ENCODE measurements around the gene NLGN4Y.

Gene NLGN4Y

DNA sequence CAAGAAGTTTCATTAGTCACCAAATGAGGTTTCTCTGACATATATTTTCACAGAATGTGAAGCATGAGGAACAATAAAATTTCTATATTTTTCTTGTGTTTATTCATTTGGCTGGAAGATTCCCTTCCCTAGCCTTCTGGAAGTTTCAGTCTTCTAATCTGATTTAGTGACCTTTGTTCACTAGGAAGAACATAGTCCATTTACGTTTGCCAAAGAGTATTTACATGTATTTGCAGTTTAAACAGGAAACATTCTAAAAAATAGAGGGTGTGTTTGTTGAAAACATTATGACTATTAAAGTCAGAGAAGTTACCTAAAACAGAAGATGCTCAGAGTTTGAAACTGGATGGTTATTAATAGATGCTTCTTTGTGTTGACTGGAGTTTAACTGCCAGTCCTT lies 238.6 kb downstream of the NLGN4Y start:
- no peak for DNase-seq (ENCODE audit: low spot score)
- H3K4me1 Mint-ChIP-seq (ENCODE audit: low read depth) = no peaks in the 10 kb centered on the region
- no peak overlapping the region for H3K27ac Mint-ChIP-seq
- H3K27me3 Mint-ChIP-seq (ENCODE audit: low read depth) = no peaks in the 10 kb centered on the region
- H3K9me3 Mint-ChIP-seq = no peaks in the 10 kb centered on the region
- no peak overlapping the region for H3K4me3 Mint-ChIP-seq
- H3K36me3 Mint-ChIP-seq (ENCODE audit: low read depth) = no peaks in the 10 kb centered on the region

- Mint-ChIP-seq H3K36me3 (ENCODE audit: low read depth) (no peaks in the 10 kb centered on the region), H3K9me3 (no peaks in the 10 kb centered on the region)
Measured at GRCh38 chrY:14763600-14763999, 239.3 kb downstream of the NLGN4Y start.

DNA sequence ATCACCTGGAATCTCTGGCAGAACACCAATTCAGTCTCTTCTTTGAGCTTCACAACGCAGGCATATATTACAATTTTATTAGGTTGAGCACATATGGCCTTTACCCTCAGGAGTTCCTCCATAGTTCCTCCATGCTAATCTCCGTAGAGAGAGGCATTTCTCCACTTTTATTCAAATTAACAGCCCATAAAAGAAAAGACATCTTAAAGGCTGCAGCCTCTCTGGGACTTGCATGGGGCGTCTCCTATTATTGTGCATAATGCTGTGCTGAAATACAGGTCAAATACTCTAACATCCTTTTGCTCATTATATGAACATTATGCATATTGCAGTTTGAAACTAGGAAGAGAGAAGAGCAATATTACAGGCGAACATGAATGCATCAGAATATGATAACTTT lies 253.9 kb downstream of the NLGN4Y start:
- Mint-ChIP-seq H3K4me3 (no peak overlapping the region), H3K9me3 (peaks cover 15% of the 10 kb centered on the region), H3K4me1 (ENCODE audit: low read depth) (no peaks in the 10 kb centered on the region), H3K27ac (no peak overlapping the region), H3K36me3 (ENCODE audit: low read depth) (no peaks in the 10 kb centered on the region), H3K27me3 (ENCODE audit: low read depth) (no peaks in the 10 kb centered on the region)
- DNase-seq (ENCODE audit: low spot score) = no peak

More at GRCh38 chrY:14763600-14763999, 239.3 kb downstream of the NLGN4Y start:
- Mint-ChIP-seq H3K4me1 (ENCODE audit: low read depth) (no peaks in the 10 kb centered on the region), H3K4me3 (no peak overlapping the region), H3K27me3 (ENCODE audit: low read depth) (no peaks in the 10 kb centered on the region), H3K27ac (no peak overlapping the region)
- no peak for DNase-seq (ENCODE audit: low spot score)

DNA sequence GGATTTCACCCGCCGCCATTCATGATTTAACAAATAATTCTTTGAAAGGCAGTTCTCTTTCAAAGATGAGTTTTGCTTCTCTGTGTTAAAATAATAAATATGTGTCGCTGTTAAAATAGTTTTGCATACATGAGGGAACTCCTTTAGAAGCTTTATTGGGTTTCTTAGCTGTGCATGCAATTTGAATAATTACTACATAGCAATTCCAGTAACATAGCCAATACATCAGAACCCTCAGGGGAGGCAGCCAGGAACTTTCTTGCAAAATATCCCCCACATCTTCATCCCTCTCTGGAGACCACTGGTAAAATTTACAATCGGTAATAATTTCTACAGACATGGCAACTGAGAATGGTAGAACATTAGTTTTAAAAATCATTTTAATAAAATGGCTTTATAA lies 268.8 kb downstream of the NLGN4Y start:
- no peak for DNase-seq (ENCODE audit: low spot score)
- no peak overlapping the region for H3K4me3 Mint-ChIP-seq
- H3K27me3 Mint-ChIP-seq (ENCODE audit: low read depth) = no peaks in the 10 kb centered on the region
- peaks cover 7% of the 10 kb centered on the region for H3K9me3 Mint-ChIP-seq
- no peaks in the 10 kb centered on the region for H3K4me1 Mint-ChIP-seq (ENCODE audit: low read depth)
- H3K27ac Mint-ChIP-seq = no peak overlapping the region
- H3K36me3 Mint-ChIP-seq (ENCODE audit: low read depth) = no peaks in the 10 kb centered on the region

- Mint-ChIP-seq H3K27ac (no peak overlapping the region), H3K4me3 (no peak overlapping the region), H3K36me3 (ENCODE audit: low read depth) (no peaks in the 10 kb centered on the region), H3K4me1 (ENCODE audit: low read depth) (no peaks in the 10 kb centered on the region), H3K9me3 (peaks cover 7% of the 10 kb centered on the region), H3K27me3 (ENCODE audit: low read depth) (no peaks in the 10 kb centered on the region)
- DNase-seq (ENCODE audit: low spot score) = no peak
Measured at GRCh38 chrY:14793674-14794073, 269.3 kb downstream of the NLGN4Y start.

- no peak for DNase-seq (ENCODE audit: low spot score)
Measured at GRCh38 chrY:14798010-14798409, 273.7 kb downstream of the NLGN4Y start.

DNA sequence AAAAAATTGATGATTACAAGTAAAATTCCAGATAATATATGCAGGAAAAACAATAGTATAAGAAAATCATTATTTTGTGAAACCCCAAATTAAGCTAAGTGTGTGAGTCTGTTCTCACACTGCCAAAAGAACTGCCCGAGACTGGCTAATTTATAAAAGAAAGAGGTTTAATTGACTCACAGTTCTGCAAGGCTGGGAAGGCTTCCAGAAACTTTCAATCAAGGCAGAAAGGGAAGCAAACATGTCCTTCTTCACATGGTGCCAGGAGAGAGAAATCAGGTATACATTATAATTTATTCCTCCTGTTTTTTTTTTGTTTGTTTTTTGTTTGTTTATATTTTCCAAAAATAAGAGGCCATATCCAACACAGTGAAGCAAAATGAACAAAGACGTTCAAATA lies 276.8 kb downstream of the NLGN4Y start:
- Mint-ChIP-seq H3K9me3 (no peaks in the 10 kb centered on the region), H3K4me1 (ENCODE audit: low read depth) (no peaks in the 10 kb centered on the region), H3K36me3 (ENCODE audit: low read depth) (no peaks in the 10 kb centered on the region), H3K4me3 (no peak overlapping the region), H3K27ac (no peak overlapping the region), H3K27me3 (ENCODE audit: low read depth) (no peaks in the 10 kb centered on the region)
- no peak for DNase-seq (ENCODE audit: low spot score)

More at GRCh38 chrY:14798010-14798409, 273.7 kb downstream of the NLGN4Y start:
- Mint-ChIP-seq H3K27ac (no peak overlapping the region), H3K27me3 (ENCODE audit: low read depth) (no peaks in the 10 kb centered on the region), H3K9me3 (no peaks in the 10 kb centered on the region), H3K4me3 (no peak overlapping the region), H3K4me1 (ENCODE audit: low read depth) (no peaks in the 10 kb centered on the region), H3K36me3 (ENCODE audit: low read depth) (no peaks in the 10 kb centered on the region)

GRCh38 chrY:14802125-14802524 lies 277.8 kb downstream of the NLGN4Y start:
- DNase-seq (ENCODE audit: low spot score) = no peak
- Mint-ChIP-seq H3K27ac (no peak overlapping the region), H3K27me3 (ENCODE audit: low read depth) (no peaks in the 10 kb centered on the region), H3K4me1 (ENCODE audit: low read depth) (no peaks in the 10 kb centered on the region), H3K9me3 (no peaks in the 10 kb centered on the region), H3K36me3 (ENCODE audit: low read depth) (no peaks in the 10 kb centered on the region), H3K4me3 (no peak overlapping the region)

DNA sequence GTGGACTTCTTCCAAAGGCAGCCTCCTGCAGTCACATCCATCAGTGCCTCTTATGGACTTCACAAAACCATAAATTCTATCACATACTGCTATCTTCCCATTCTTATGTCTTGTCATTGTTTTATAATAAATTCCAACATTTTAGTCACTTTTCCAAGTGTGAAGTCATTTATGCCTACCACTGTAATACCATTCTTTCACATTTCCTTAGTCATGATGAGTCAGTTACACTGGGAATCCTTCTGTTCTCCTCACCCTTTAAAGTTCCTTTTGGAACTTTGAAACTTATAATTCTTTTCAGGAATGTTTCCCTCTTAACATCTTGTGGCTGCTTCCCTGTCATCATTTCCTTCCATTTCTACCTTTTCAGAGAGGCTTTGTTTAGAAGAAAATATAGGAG lies 279.7 kb downstream of the NLGN4Y start:
- no peaks in the 10 kb centered on the region for H3K27me3 Mint-ChIP-seq (ENCODE audit: low read depth)
- no peaks in the 10 kb centered on the region for H3K36me3 Mint-ChIP-seq (ENCODE audit: low read depth)
- H3K4me3 Mint-ChIP-seq = no peak overlapping the region
- H3K9me3 Mint-ChIP-seq = no peaks in the 10 kb centered on the region
- no peaks in the 10 kb centered on the region for H3K4me1 Mint-ChIP-seq (ENCODE audit: low read depth)
- no peak overlapping the region for H3K27ac Mint-ChIP-seq
- DNase-seq (ENCODE audit: low spot score) = no peak

- Mint-ChIP-seq H3K27ac (no peak overlapping the region), H3K36me3 (ENCODE audit: low read depth) (no peaks in the 10 kb centered on the region), H3K4me1 (ENCODE audit: low read depth) (no peaks in the 10 kb centered on the region), H3K27me3 (ENCODE audit: low read depth) (no peaks in the 10 kb centered on the region), H3K9me3 (no peaks in the 10 kb centered on the region), H3K4me3 (no peak overlapping the region)
- no peak for DNase-seq (ENCODE audit: low spot score)
Measured at GRCh38 chrY:14818452-14818851, 294.1 kb downstream of the NLGN4Y start.

DNA sequence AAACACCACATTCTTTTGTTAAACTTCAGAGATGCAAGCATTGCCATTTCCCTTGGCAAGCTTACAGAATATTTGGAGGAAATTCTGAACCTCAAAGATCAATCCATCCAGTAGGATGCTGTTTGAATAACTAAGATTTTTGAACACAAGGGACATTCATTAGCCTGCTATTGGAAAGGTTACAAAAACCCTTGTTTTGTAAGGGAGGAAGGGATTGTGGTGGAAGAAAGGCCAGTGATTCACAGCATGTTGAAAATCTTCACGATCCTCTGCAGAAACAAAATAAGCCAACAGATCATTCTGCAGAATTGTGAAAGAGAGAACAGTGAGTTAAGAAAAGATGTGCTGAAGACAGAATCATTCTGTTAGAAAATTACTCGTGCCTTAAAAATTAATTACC lies 297.9 kb downstream of the NLGN4Y start:
- no peak overlapping the region for H3K27ac Mint-ChIP-seq
- H3K9me3 Mint-ChIP-seq = no peaks in the 10 kb centered on the region
- no peaks in the 10 kb centered on the region for H3K27me3 Mint-ChIP-seq (ENCODE audit: low read depth)
- H3K4me3 Mint-ChIP-seq = no peak overlapping the region
- H3K4me1 Mint-ChIP-seq (ENCODE audit: low read depth) = no peaks in the 10 kb centered on the region
- no peak for DNase-seq (ENCODE audit: low spot score)
- no peaks in the 10 kb centered on the region for H3K36me3 Mint-ChIP-seq (ENCODE audit: low read depth)

DNA sequence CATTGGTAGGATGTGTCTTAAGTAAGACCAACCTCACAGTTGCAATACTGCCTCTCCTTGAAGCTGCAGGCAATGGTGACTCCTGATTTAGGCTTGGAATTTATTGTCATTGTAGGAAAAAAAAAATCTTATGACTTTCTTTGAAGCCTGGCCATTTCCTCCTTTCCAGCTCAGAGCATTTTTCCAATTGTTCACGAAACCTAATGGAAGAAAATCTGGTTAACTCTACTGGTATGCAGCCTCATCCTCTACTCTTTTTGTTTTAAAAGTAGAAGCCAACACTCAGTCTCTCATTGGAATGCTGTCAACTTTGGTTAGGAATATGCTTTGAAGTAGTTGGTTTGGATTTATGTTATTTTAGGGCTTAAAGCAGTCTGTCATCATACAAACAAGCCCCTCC lies 298.6 kb downstream of the NLGN4Y start:
- no peak for DNase-seq (ENCODE audit: low spot score)
- H3K27me3 Mint-ChIP-seq (ENCODE audit: low read depth) = no peaks in the 10 kb centered on the region
- H3K4me1 Mint-ChIP-seq (ENCODE audit: low read depth) = no peaks in the 10 kb centered on the region
- no peak overlapping the region for H3K27ac Mint-ChIP-seq
- no peaks in the 10 kb centered on the region for H3K36me3 Mint-ChIP-seq (ENCODE audit: low read depth)
- no peaks in the 10 kb centered on the region for H3K9me3 Mint-ChIP-seq
- H3K4me3 Mint-ChIP-seq = no peak overlapping the region

- no peaks in the 10 kb centered on the region for H3K36me3 Mint-ChIP-seq (ENCODE audit: low read depth)
- H3K9me3 Mint-ChIP-seq = no peaks in the 10 kb centered on the region
- DNase-seq (ENCODE audit: low spot score) = no peak
- no peak overlapping the region for H3K27ac Mint-ChIP-seq
- H3K4me3 Mint-ChIP-seq = no peak overlapping the region
- no peaks in the 10 kb centered on the region for H3K27me3 Mint-ChIP-seq (ENCODE audit: low read depth)
- H3K4me1 Mint-ChIP-seq (ENCODE audit: low read depth) = no peaks in the 10 kb centered on the region
Measured at GRCh38 chrY:14824583-14824982, 300.3 kb downstream of the NLGN4Y start.

GRCh38 chrY:14825728-14826127 lies 301.4 kb downstream of the NLGN4Y start:
- no peaks in the 10 kb centered on the region for H3K9me3 Mint-ChIP-seq
- no peak for DNase-seq (ENCODE audit: low spot score)
- H3K27me3 Mint-ChIP-seq (ENCODE audit: low read depth) = no peaks in the 10 kb centered on the region
- no peak overlapping the region for H3K27ac Mint-ChIP-seq
- no peaks in the 10 kb centered on the region for H3K4me1 Mint-ChIP-seq (ENCODE audit: low read depth)
- no peak overlapping the region for H3K4me3 Mint-ChIP-seq
- H3K36me3 Mint-ChIP-seq (ENCODE audit: low read depth) = no peaks in the 10 kb centered on the region

DNA sequence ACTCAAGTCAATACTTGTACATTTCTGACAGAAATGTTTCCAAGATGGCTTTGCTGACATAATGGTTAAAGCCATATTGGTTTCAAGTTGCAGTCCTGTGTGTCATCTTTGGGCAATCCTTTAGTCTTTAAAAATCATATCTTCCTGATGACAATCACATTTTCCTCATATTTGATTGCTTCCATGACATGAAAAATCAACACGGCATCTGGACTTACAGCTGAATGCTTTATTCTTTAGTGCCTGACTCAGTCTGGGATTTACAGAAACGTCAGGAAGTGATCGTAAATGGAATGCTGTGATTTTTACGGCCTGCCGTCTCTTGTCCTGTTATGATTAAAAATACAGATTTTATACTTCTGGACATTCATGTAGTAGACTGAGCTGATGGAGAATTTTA lies 304.2 kb downstream of the NLGN4Y start:
- Mint-ChIP-seq H3K4me3 (no peak overlapping the region), H3K4me1 (ENCODE audit: low read depth) (no peaks in the 10 kb centered on the region), H3K27me3 (ENCODE audit: low read depth) (no peaks in the 10 kb centered on the region), H3K27ac (no peak overlapping the region), H3K9me3 (no peaks in the 10 kb centered on the region), H3K36me3 (ENCODE audit: low read depth) (no peaks in the 10 kb centered on the region)
- DNase-seq (ENCODE audit: low spot score) = no peak
